ENCODE results near the gene GLRX5. TPM values are rescaled to one million over a fixed set of nuclear protein-coding genes. Genes with fewer than 3 reads are reported as not detected.

The GLRX5 gene
- total RNA-seq, 1 experiment from 2014 or later: 68.8 TPM

DNA sequence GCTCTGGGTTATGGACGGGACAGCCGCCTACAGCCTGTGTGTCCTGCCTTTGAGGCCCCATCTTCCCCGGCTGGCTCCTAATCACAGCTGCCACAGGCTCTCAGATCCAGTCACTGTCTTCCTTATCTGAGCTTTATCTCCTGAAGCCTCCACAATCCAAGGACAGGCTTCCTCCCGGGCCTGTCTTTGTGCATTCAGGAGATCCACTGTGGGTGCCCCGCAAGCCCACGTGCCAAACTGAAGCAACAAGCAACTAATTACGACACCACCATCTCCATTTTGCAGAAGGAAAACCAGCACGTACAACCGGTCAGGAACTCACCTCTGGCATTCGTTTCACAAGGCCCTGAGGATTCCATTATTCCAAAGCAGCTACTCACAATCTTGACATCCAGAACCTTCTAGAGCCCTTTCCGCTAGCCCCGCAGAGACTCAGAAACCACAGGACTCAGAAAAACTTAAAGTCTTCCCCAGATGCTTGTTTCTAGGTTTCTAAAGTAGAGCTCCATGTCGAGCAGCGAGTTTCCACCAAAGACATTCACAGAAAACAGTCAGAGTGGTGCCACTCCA, 32.4 kb upstream of the GLRX5 start:
- Histone ChIP-seq H3K4me3 (ENCODE audit: low read depth, low read length, poor library complexity, severe bottlenecking) (no peak overlapping the region), H3K36me3 (ENCODE audit: insufficient read depth, low read length, poor library complexity, severe bottlenecking) (no peaks in the 10 kb centered on the region), H3K27me3 (replicated peaks; ENCODE audit: insufficient read depth, low read depth, low read length, poor library complexity) (no peaks in the 10 kb centered on the region), H3K9me3 (ENCODE audit: low read depth, low read length, poor library complexity, severe bottlenecking) (no peaks in the 10 kb centered on the region), H3K27ac (ENCODE audit: low read depth, low read length, poor library complexity, severe bottlenecking) (no peak overlapping the region), H3K4me1 (ENCODE audit: insufficient read depth, low read length, poor library complexity, severe bottlenecking) (no peaks in the 10 kb centered on the region)
- no TSS peak for BruUV-seq (replicated peaks)
- CTCF ChIA-PET: no interaction called here
- POLR2A ChIA-PET (ENCODE audit: low non-redundant PET): no interaction called here
- no peak for DNase-seq (ENCODE audit: low spot score)
- TF ChIP-seq, protein P1, sequence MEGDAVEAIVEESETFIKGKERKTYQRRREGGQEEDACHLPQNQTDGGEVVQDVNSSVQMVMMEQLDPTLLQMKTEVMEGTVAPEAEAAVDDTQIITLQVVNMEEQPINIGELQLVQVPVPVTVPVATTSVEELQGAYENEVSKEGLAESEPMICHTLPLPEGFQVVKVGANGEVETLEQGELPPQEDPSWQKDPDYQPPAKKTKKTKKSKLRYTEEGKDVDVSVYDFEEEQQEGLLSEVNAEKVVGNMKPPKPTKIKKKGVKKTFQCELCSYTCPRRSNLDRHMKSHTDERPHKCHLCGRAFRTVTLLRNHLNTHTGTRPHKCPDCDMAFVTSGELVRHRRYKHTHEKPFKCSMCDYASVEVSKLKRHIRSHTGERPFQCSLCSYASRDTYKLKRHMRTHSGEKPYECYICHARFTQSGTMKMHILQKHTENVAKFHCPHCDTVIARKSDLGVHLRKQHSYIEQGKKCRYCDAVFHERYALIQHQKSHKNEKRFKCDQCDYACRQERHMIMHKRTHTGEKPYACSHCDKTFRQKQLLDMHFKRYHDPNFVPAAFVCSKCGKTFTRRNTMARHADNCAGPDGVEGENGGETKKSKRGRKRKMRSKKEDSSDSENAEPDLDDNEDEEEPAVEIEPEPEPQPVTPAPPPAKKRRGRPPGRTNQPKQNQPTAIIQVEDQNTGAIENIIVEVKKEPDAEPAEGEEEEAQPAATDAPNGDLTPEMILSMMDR (conservative IDR thresholded peaks at IDR 0.05; ENCODE audit: low read depth, low read length): no peak
- no peak for TF ChIP-seq EZH2 (IDR thresholded peaks at IDR 0.05; ENCODE audit: borderline replicate concordance, low read depth, low read length, poor library complexity, severe bottlenecking)
- intact Hi-C loops (cut with micrococcal nuclease; ENCODE audit: unreplicated experiment): no loop called here

DNA sequence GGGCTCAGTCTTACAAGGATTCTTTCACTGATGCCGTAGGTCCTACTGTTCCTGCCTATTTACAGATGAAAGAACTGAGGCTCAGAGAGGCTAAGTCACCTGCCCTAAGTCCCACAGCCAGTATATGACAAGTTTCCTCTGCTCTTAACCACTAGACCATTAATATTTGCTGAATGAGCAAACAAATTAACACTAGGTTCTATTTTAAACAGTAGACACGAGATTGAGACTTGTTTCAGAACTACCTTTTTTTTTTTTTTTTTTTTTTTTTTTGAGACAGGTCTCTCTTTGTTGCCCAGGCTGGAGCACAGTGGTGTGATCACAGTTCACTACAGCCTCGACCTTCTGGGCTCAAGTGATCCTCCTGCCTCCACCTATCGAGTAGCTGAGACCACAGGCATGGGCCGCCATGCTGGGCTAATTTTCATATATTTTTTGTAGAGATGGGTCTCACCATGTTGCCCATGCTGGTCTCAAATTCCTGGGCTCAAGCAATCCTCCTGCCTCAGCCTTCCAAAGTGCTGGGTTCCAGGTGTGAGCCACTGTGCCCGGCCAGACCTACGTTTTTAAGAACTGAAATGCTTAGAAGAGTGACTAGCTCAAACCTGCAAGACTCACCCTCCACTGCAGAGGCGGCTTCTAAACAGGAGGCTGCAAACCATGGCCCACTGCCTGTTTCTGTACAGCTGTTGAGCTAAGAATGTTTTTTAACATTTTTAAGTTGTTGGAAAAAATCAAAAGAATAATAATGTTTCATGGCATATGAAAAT, 31.3 kb upstream of the GLRX5 start:
- BruUV-seq (replicated peaks): no TSS peak
- TF ChIP-seq EZH2 (IDR thresholded peaks at IDR 0.05; ENCODE audit: borderline replicate concordance, low read depth, low read length, poor library complexity, severe bottlenecking): no peak
- TF ChIP-seq, protein P1 (conservative IDR thresholded peaks at IDR 0.05; ENCODE audit: low read depth, low read length): no peak

DNA sequence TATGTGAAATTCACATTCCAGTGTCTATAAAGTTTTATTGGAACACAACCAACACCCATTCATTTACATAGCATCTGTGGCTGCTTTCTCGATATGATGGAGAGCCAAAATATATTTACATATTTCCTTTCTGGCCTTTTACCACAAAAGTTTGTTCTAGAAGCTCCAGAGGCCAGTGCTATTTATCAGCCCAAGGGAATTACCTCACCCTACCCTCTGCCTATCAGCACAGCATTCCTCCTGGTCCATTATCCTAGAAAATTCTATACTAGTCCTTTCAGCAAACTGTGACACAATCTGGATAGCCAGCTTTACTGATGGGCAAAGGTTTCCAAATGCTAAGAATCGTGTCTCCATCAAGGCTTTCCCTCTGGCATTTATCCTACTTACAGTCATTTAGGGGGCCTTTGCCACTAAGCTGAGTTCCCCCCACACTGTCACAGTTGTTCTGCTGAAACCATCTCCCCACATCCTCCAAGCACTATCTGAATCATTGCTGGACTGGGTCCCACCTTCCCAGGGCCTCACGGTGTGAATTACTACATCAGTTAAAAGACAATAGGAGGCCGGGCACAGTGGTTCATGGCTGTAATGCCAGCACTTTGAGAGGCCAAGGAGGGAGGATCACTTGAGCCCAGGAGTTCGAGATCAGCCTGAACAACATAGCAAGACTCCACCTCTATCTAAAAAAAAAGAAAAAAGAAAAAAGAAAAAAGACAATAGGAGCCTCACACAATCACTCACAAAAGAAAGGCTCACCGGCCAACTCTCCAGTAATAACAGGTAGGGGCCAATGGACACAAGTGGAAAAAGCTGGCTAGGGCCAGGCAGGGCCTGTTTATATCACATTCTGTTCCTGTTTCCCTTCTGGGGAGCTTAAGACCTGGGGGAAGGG, 30.5 kb upstream of the GLRX5 start:
- DNase-seq (ENCODE audit: low spot score): no peak

More for the DNA sequence above, 31.3 kb upstream of the GLRX5 start:
- intact Hi-C loops (cut with micrococcal nuclease; ENCODE audit: unreplicated experiment): no loop called here
- Histone ChIP-seq H3K4me3 (ENCODE audit: low read depth, low read length, poor library complexity, severe bottlenecking) (no peak overlapping the region), H3K36me3 (ENCODE audit: insufficient read depth, low read length, poor library complexity, severe bottlenecking) (no peaks in the 10 kb centered on the region), H3K27me3 (replicated peaks; ENCODE audit: insufficient read depth, low read depth, low read length, poor library complexity) (no peaks in the 10 kb centered on the region), H3K4me1 (ENCODE audit: insufficient read depth, low read length, poor library complexity, severe bottlenecking) (no peaks in the 10 kb centered on the region), H3K27ac (ENCODE audit: low read depth, low read length, poor library complexity, severe bottlenecking) (no peak overlapping the region), H3K9me3 (ENCODE audit: low read depth, low read length, poor library complexity, severe bottlenecking) (no peaks in the 10 kb centered on the region)
- no peak for DNase-seq (ENCODE audit: low spot score)
- ChIA-PET CTCF (no interaction called here), POLR2A (ENCODE audit: low non-redundant PET) (no interaction called here)

More for the DNA sequence above, 30.5 kb upstream of the GLRX5 start:
- H3K27ac ChIP-seq (ENCODE audit: low read depth, low read length, poor library complexity, severe bottlenecking): no peak overlapping the region
- H3K9me3 ChIP-seq (ENCODE audit: low read depth, low read length, poor library complexity, severe bottlenecking): no peaks in the 10 kb centered on the region
- ChIA-PET POLR2A (ENCODE audit: low non-redundant PET) (interaction anchor here (0.6 kb wide), 1 partner anchor 58 kb away, joined by 4 read pairs; no protein-coding TSS in a partner anchor), CTCF (no interaction called here)
- H3K4me1 ChIP-seq (ENCODE audit: insufficient read depth, low read length, poor library complexity, severe bottlenecking): no peaks in the 10 kb centered on the region
- H3K27me3 ChIP-seq (replicated peaks; ENCODE audit: insufficient read depth, low read depth, low read length, poor library complexity): no peaks in the 10 kb centered on the region
- intact Hi-C loops (cut with micrococcal nuclease; ENCODE audit: unreplicated experiment): no loop called here
- no peak overlapping the region for H3K4me3 ChIP-seq (ENCODE audit: low read depth, low read length, poor library complexity, severe bottlenecking)
- H3K36me3 ChIP-seq (ENCODE audit: insufficient read depth, low read length, poor library complexity, severe bottlenecking): no peaks in the 10 kb centered on the region
- no peak for TF ChIP-seq EZH2 (IDR thresholded peaks at IDR 0.05; ENCODE audit: borderline replicate concordance, low read depth, low read length, poor library complexity, severe bottlenecking)
- TF ChIP-seq, protein P1 (conservative IDR thresholded peaks at IDR 0.05; ENCODE audit: low read depth, low read length): no peak
- no TSS peak for BruUV-seq (replicated peaks)
